ENCODE results near the gene MCOLN1. TPM values are rescaled to one million over a fixed set of nuclear protein-coding genes. Genes with fewer than 3 reads are reported as not detected.
A peak's percentile ranks its signal among the peaks of the same experiment; 100 is the strongest.

Gene MCOLN1
- total RNA-seq, 1 experiment from 2014 or later = 28.4 TPM

- no peaks in the 10 kb centered on the region for H3K36me3 ChIP-seq (ENCODE audit: insufficient read depth, low read length, poor library complexity, severe bottlenecking)
- BruUV-seq (replicated peaks) = no TSS peak
- POLR2A ChIA-PET (ENCODE audit: low non-redundant PET) = no interaction called here
- DNase-seq (ENCODE audit: low spot score) = no peak
- H3K4me3 ChIP-seq (ENCODE audit: low read depth, low read length, poor library complexity, severe bottlenecking) = no peak overlapping the region
- CTCF ChIA-PET = no interaction called here
- no peaks in the 10 kb centered on the region for H3K27me3 ChIP-seq (replicated peaks; ENCODE audit: insufficient read depth, low read depth, low read length, poor library complexity)
- H3K4me1 ChIP-seq (ENCODE audit: insufficient read depth, low read length, poor library complexity, severe bottlenecking) = no peaks in the 10 kb centered on the region
- intact Hi-C loops (cut with micrococcal nuclease; ENCODE audit: unreplicated experiment) = no loop called here
- TF ChIP-seq EZH2 (IDR thresholded peaks at IDR 0.05; ENCODE audit: borderline replicate concordance, low read depth, low read length, poor library complexity, severe bottlenecking) = no peak
- TF ChIP-seq CTCF (conservative IDR thresholded peaks at IDR 0.05; ENCODE audit: low read depth, low read length) = no peak
- no peak overlapping the region for H3K27ac ChIP-seq (ENCODE audit: low read depth, low read length, poor library complexity, severe bottlenecking)
- no peaks in the 10 kb centered on the region for H3K9me3 ChIP-seq (ENCODE audit: low read depth, low read length, poor library complexity, severe bottlenecking)
These were observed 8.4 kb upstream of the MCOLN1 start for GRCh38 chr19:7513809-7514642.

GRCh38 chr19:7515110-7515644 is 7.2 kb upstream of the MCOLN1 start:
- ChIA-PET POLR2A (ENCODE audit: low non-redundant PET) (no interaction called here), CTCF (interaction anchor here (0.6 kb wide), 1 partner anchor 21 kb away, joined by 4 read pairs; no protein-coding TSS in a partner anchor)
- peak overlapping the region; percentile 48 for H3K4me3 ChIP-seq (ENCODE audit: low read depth, low read length, poor library complexity, severe bottlenecking)
- intact Hi-C loops (cut with micrococcal nuclease; ENCODE audit: unreplicated experiment) = no loop called here
- no peaks in the 10 kb centered on the region for H3K9me3 ChIP-seq (ENCODE audit: low read depth, low read length, poor library complexity, severe bottlenecking)
- no peaks in the 10 kb centered on the region for H3K4me1 ChIP-seq (ENCODE audit: insufficient read depth, low read length, poor library complexity, severe bottlenecking)
- H3K27me3 ChIP-seq (replicated peaks; ENCODE audit: insufficient read depth, low read depth, low read length, poor library complexity) = no peaks in the 10 kb centered on the region
- BruUV-seq (replicated peaks) = TSS peak; percentile 97
- peak overlapping the region; percentile 79 for H3K27ac ChIP-seq (ENCODE audit: low read depth, low read length, poor library complexity, severe bottlenecking)
- TF ChIP-seq CTCF (conservative IDR thresholded peaks at IDR 0.05; ENCODE audit: low read depth, low read length) = no peak
- TF ChIP-seq EZH2 (IDR thresholded peaks at IDR 0.05; ENCODE audit: borderline replicate concordance, low read depth, low read length, poor library complexity, severe bottlenecking) = no peak
- no peak for DNase-seq (ENCODE audit: low spot score)
- no peaks in the 10 kb centered on the region for H3K36me3 ChIP-seq (ENCODE audit: insufficient read depth, low read length, poor library complexity, severe bottlenecking)

DNA sequence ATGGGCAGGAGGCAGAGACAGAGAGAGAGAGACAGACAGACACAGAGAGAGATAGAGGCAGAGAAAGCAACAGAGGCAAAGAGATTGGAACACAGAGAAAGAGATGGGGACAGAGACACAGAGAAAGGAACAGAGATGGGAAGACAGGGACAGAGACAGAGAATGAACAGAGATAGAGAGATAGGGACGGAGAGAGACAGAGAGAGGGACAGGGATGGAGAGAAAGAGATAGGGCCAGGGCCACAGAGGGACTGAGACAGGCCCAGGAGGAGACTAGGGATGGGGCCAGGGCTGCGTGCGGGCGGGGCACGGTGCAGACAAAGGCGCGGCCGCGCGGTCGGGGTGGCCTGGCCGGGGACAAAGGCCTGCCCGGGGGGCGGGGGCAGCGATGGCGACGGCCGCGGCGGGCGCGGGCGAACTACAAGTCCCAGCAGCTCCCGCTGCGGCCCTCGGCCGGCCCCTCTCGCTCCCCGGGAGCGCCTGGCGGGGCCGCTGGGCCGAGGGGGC is 6.7 kb upstream of the MCOLN1 start, which contains the start of gene ZNF358:
ZNF358 (plus strand) TSS at position 459 of the 507 bp plus-strand sequence. CDS start 3,140 bp downstream, outside the sequence.
- peak; percentile 71 for DNase-seq (ENCODE audit: low spot score)
- intact Hi-C loops (cut with micrococcal nuclease; ENCODE audit: unreplicated experiment) = no loop called here
- ChIA-PET CTCF (interaction anchor here (0.6 kb wide), 1 partner anchor 22 kb away, joined by 4 read pairs; no protein-coding TSS in a partner anchor), POLR2A (ENCODE audit: low non-redundant PET) (interaction anchor here (0.5 kb wide), 1 partner anchor 259 kb away, joined by 3 read pairs; no protein-coding TSS in a partner anchor)
- Histone ChIP-seq H3K4me1 (ENCODE audit: insufficient read depth, low read length, poor library complexity, severe bottlenecking) (no peaks in the 10 kb centered on the region), H3K4me3 (ENCODE audit: low read depth, low read length, poor library complexity, severe bottlenecking) (peak within 1 kb of the TSS; percentile 79), H3K36me3 (ENCODE audit: insufficient read depth, low read length, poor library complexity, severe bottlenecking) (no peaks in the 10 kb centered on the region), H3K27ac (ENCODE audit: low read depth, low read length, poor library complexity, severe bottlenecking) (peak within 1 kb of the TSS; percentile 86), H3K9me3 (ENCODE audit: low read depth, low read length, poor library complexity, severe bottlenecking) (no peaks in the 10 kb centered on the region), H3K27me3 (replicated peaks; ENCODE audit: insufficient read depth, low read depth, low read length, poor library complexity) (no peaks in the 10 kb centered on the region)
- BruUV-seq (replicated peaks) = no TSS peak
- TF ChIP-seq CTCF (conservative IDR thresholded peaks at IDR 0.05; ENCODE audit: low read depth, low read length) (no peak), EZH2 (IDR thresholded peaks at IDR 0.05; ENCODE audit: borderline replicate concordance, low read depth, low read length, poor library complexity, severe bottlenecking) (no peak)

All from A673 (cell line).